ENCODE results near the gene OR52D1.

OR52D1 gene

GRCh38 chr11:5488385-5488784, at the start of gene OR52D1:
OR52D1 (plus strand) TSS chr11:5488685; CDS start chr11:5488707, 22 bp downstream.
- DNase-seq: no peak

- no peak for DNase-seq
These were observed 47.1 kb upstream of the OR52D1 start, which contains the start of gene OR51I1 for GRCh38 chr11:5441414-5441813. OR51I1 (minus strand) TSS chr11:5441514; CDS start chr11:5441514, 0 bp downstream.

GRCh38 chr11:5443835-5444393, 44.6 kb upstream of the OR52D1 start:
- DNase-seq: no peak

- DNase-seq: no peak
These were observed 39.5 kb upstream of the OR52D1 start, which contains the start of gene OR51I2 for GRCh38 chr11:5449023-5449422. OR51I2 (plus strand) TSS chr11:5449323; CDS start chr11:5453489, 4,166 bp downstream.

GRCh38 chr11:5449432-5449831, 39.1 kb upstream of the OR52D1 start:
- no peak for DNase-seq

GRCh38 chr11:5460983-5461621, 27.4 kb upstream of the OR52D1 start:
- no peak for DNase-seq

- no peak for DNase-seq
These were observed 21.0 kb upstream of the OR52D1 start for GRCh38 chr11:5467527-5467926.

GRCh38 chr11:5473921-5474320, 14.6 kb upstream of the OR52D1 start:
- DNase-seq: no peak

- DNase-seq: peak in 1 of 2 experiments; percentile 23
These were observed 12.2 kb upstream of the OR52D1 start for GRCh38 chr11:5476186-5476819.

- DNase-seq: no peak
These were observed 2.5 kb upstream of the OR52D1 start for GRCh38 chr11:5486003-5486402.

- no peak for DNase-seq
These were observed 2.1 kb upstream of the OR52D1 start for GRCh38 chr11:5486421-5486820.

GRCh38 chr11:5488798-5489399, 414 bp downstream of the OR52D1 start:
- DNase-seq: no peak

- DNase-seq: no peak
These were observed 1.3 kb downstream of the OR52D1 start for GRCh38 chr11:5489576-5490357.

GRCh38 chr11:5499671-5500070, 11.2 kb downstream of the OR52D1 start:
- DNase-seq: no peak

GRCh38 chr11:5500393-5500801, 11.9 kb downstream of the OR52D1 start:
- no peak for DNase-seq

GRCh38 chr11:5504403-5504921, 16.0 kb downstream of the OR52D1 start:
- no peak for DNase-seq

- DNase-seq: no peak
These were observed 17.0 kb downstream of the OR52D1 start for GRCh38 chr11:5505363-5506048.

GRCh38 chr11:5507177-5507932, 18.9 kb downstream of the OR52D1 start:
- DNase-seq: no peak

- no peak for DNase-seq
These were observed 19.4 kb downstream of the OR52D1 start for GRCh38 chr11:5507933-5508305.

- no peak for DNase-seq
These were observed 20.1 kb downstream of the OR52D1 start for GRCh38 chr11:5508605-5509004.

GRCh38 chr11:5509803-5510202, 21.3 kb downstream of the OR52D1 start, which contains the start of gene UBQLN3:
UBQLN3 (minus strand) TSS chr11:5509957; CDS start chr11:5509558, 399 bp downstream.
- no peak for DNase-seq

Data from SW 1271 (cell line).